Transverse colon (tissue), 3 donors: ENCODE results near the gene CLTC.

Experiments used
- CTCF ChIP-seq, 5 experiments: fragments of 200-600 bp in 3 of 5; fragments of 450-650 bp in 2 of 5; sonication (generic) in 3 of 5; IDR thresholded peaks; 1 replicate in 2 of 5; 2 replicates in 3 of 5; pipeline ENCODE4 v1.5.1; 2016 to 2017; ENCODE audit warnings: antibody characterized with exemption in 5 of 5, inconsistent platforms in 3 of 5, mild to moderate bottlenecking in 2 of 5, moderate library complexity in 1 of 5
- POLR2A ChIP-seq: fragments of 450-650 bp; IDR thresholded peaks from one replicate; pipeline ENCODE4 v1.6.1; 2016; ENCODE audit warnings: antibody characterized with exemption, mild to moderate bottlenecking, moderate library complexity

GRCh38 chr17:59634632-59635541 lies 15.2 kb downstream of the CLTC start:
- no peak for TF ChIP-seq CTCF (IDR thresholded peaks at IDR 0.05)
- no peak for TF ChIP-seq POLR2A
